Limb (tissue), 2 donors: ENCODE measurements around the gene SLC1A2.
A peak's percentile ranks its signal among the peaks of the same experiment; 100 is the strongest.

ENCODE experiments used
- DNase-seq, 2 donors: peaks; one replicate each; pipeline ENCODE4 v3.0.0-alpha.2; 2016; ENCODE audit errors: extremely low spot score in 2 of 2

The SLC1A2 gene

DNA sequence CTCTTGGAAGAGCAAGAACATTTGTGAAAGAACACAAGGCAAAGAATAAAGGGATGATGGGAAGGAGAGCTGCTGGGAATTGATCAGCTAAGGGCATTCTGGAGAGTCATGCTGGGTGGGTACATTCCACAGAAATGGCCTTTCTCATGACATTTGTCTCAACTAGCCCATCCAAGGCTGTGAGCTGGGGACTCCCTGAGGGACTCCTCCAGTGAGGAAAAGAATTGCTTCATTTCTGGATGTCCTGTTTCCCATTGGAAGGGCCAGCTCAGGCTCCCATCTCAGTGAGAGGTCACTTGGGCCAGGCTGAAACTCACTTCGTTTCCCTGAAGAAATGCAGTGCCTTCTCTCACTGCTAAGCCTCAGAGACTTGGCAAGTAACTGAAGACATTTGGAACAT, 173.6 kb downstream of the SLC1A2 start:
- DNase-seq = no peak

DNA sequence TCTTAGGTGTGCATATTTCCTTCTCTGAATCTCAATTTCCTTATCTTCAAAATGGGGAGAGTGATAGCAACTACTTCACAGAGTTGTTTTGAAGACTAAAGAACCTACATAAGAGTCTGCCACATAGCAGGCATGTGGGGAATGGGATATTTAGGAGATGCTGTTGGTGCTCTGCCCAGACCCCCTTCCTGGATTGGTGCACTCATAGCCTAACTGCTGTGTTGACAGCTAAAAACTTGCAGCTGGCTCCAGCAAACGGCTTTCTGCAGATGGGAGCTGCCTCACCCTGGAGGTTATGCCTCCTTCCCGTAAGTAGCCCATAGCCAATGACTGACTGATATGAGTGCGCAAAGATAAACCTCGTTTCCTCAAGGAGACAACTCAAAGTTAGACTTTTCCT, 174.3 kb downstream of the SLC1A2 start:
- DNase-seq = no peak

DNA sequence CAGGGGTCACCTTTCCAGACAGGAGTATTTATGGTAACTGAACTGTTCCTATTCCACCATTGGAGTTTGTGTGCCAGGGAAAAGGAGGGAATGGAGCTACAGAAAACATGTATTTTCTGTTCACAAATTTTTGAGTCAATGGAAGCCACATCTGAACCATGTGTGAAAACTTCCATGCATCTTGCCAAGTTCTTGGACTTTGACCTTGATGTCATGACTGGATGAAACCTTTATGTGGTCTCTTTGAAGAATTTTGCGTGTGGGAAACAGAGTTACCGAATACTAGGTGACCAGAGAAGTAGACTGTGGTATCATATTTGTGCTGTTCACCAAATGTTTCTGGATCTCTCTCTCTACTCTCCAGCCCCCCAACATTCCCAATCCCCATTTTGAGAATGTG, 175.6 kb downstream of the SLC1A2 start:
- no peak for DNase-seq

DNA sequence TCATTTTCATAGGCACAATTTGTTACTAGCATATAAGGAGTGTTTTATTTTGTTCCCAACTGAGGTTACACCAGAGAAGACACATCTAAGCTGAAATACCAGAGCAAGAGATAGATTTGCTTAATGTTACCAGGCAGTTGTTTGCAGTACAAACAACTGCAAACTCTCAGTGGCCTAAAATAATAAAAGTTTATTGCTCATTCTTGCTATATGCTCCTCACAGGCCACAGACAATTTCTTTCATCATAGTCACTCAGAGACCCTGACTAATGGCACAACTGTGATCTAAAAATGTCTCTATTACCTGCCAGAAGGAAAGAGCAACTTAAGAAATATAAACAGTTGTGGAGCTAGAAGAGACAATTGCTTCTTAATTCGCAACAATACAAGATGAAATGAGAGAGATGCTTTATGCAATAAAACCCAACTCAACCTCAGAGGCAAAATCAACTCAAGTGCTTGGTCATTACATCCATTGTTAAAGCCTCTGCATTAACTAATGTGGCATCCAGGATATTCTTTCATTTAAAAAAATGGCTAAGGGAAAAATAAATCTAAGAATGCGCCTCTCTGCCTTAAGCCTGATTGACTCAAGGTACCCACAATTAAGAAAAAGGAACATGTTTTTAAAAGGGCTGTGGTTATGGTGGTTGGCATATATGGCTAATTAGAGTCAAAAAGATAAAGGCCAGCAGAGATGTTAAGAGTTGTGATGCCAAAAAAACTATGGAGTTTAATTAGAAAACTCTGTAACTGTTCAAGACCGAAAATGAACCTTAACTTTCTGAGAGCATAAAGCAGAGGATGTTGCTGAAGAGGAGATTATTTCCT, 176.7 kb downstream of the SLC1A2 start:
- no peak for DNase-seq

DNA sequence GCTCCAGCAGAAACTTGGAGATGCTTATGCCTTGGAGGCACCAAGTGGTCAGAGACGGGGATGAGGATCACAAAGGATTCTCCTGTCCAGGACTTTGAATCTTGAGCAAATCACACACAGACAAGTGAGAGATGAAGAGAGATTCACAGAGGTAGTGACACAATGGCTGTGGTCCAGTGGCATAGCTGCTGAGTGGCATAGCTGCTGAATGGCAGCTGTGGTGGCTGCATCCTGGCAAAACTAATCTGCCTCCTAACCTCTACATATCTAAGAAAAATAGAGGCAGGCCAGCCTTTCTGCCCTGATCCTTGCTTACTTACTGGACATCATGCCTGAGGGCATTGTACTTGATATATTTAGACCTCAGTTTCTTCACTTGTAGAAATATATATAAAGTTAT, 177.8 kb downstream of the SLC1A2 start:
- no peak for DNase-seq

DNA sequence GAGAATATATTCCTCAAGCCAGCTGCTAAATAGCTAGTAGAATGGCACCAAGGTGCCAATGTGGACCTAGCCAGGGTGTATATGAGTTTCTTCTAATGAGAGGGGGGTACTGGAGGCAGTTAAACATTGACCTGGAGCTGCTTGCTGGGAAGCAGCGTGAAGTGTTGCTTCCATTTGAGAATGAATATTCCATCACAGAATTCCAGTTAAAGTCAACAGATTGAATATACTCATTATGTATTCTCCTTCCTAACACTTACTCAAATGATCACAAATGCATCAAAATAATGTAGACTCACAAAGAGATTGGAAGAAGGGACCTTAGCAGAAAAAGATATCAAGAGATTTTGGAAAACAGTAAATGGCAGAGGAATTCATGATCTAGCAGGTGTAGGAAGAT, 178.3 kb downstream of the SLC1A2 start:
- DNase-seq = no peak

DNA sequence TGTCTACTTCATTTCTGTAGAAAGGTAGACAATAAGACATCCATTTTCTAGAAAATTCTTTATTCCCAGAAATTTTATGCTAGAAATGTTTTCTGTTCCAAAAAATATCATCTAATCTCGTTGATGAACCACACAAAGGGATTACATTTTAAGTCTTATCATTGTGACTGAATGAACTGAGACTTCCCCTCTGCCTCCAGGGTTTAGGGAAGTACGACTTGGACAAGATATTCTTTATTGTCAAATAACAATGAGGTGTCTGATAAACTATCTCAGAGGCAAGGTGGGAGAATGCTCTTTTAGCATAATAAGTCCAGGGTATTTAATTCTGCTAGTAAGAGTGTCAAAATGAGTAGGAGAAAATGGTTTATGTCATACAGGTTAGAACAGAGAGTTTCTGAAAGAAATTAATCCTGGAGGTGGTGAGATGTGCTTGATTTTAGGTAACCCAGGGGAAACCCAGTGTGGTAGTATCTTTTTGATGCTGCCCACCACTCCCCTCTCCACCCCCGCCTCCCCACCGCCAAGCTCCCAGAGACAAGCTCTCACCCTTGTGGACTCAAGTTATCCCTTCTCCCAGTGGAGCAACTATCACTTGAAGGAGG, 179.8 kb downstream of the SLC1A2 start:
- DNase-seq = no peak

DNA sequence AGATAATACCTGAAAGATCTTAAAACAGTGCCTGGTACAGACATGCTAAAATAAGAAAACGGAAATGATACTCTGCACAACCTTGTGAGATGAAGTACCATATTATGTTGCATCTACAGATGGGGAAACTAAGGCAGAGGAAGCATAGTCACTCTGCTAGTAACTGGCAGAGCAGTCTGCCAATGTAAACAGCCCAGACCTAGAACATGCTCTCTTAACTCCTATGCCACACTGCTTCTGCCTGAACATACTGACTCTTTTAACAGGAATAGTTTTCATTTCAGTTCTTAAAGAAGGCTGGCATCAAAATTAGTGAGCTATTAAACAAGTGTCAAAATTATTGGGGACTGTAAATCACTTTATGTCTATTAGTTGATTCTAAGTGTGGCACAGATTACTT, 180.5 kb downstream of the SLC1A2 start:
- DNase-seq = no peak

DNA sequence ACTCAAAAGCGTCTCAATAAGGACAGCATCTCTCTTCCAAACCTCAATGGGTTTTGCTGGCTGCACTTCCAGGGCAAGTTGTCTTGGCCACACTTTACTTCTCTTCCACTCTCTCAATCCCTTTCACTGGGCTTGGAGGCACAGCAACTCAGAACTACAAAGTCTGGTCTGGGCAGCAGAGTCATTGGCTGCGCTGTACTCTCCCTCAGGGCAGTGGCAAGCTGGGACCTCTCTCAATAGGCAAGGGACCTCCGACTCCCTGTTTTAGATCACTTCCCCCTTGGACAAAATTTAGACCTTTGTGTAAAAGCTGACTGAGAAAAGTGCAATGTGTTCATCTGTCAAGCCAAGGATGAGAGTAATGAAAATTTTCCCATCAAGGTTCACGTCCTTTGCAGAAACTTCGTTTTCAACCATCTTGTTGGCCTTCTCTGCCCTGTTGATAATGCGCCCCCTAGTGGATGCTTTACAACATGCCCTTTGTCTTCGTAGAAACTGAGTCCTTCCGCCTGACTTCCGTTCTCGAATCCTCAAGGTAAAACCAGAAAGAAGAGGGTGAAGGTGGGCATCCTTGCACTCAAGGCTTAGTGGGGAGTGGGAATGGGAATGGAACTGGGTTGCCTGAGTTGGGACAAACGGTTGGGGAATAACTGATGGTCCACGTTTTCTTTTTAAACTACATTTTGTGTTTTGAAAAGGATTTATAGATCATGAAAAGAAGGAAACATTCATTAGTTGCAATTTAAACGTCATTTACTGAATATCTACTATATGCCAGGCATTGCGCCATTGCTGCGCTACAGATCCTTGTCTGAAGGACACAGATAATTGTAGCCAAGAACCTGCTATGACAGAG, 181.3 kb downstream of the SLC1A2 start:
- peak in 1 of 2 donors; percentile 38 for DNase-seq

DNA sequence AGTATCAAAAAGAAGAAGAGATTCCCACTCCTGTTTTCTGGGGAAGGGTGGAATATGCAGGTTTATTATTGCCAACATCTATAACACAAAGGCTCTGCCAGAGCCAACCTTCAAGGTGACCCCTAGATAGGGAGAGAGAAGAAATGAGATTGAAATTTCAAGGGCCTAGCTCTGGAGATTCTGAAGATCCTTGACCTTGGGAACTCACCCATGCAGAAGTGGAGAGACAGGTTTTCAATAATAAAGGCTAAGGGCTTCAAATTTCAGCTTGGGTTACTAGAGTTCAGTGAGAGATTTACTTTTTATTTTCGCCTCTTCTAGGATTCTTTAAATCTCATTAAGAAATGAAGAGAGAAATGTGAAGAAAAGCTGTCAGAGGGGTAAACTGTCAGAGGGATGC, 182.0 kb downstream of the SLC1A2 start:
- DNase-seq = no peak

DNA sequence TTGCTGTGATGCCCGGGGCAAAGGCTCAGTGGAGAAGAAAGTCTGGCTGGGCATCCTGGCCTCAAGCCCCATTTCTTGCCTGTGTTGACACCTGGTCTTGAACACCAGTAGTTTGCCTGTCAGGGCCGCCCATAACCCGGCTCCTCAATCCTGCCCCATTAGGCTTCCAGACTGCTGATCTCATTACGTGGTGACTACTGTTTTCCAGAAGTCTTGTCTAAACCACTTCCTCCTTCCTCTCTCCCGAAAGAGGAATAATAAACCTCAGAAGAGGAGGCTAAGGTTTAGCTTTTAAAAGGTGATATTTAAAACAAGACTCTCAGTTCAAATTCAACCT, 182.7 kb downstream of the SLC1A2 start:
- no peak for DNase-seq

DNA sequence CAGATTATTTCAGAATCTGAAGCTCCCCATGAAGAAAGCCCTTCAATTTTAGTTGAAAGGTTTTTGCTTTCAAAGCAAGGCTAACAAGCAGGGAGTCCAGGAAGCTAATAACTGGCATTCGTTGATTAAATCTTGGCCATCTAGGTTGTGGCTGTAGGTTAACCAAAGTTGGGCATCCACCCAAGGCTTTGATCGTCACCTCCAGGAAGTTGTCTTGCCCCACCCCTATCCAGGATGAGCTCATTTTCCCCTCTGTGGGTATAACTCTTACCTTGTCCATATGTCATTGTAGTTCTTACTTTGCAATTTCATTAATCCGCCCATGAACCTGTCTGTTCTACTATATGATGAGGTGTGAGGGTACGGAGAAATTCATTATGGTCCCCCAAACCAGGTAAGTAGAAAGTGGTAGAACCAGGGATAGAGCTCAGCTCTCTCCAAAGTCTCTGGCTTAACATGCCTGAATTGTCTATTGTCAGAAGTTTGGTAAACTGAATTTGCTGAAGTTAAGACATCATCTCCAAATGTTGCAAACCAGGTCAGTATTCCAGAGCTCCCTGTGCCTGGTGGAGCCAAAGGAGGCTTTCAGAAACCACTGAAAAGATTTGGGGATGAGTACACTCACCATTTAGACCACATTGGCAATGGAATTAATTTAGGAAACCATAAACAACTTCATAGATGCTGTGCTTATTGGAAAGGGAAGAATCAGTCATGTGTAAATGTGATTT, 183.3 kb downstream of the SLC1A2 start:
- no peak for DNase-seq

DNA sequence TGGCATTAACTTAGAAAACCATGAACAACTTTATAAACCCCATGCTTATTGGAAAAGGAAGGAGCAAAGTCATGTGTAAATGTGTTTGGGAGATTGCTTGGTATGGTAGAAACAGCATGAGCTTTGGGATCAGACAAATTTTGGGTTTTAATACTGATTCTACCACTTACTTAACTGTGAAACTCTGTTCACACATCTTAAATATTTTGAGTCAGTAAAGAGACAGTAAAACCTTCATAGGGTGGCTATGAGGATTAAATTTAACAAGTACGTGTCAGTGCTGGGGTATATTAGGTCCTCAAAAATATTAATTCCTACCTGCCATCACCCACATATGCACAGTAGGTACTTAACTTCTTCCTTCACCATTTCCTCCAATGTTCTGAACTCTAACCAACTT, 183.9 kb downstream of the SLC1A2 start:
- no peak for DNase-seq

DNA sequence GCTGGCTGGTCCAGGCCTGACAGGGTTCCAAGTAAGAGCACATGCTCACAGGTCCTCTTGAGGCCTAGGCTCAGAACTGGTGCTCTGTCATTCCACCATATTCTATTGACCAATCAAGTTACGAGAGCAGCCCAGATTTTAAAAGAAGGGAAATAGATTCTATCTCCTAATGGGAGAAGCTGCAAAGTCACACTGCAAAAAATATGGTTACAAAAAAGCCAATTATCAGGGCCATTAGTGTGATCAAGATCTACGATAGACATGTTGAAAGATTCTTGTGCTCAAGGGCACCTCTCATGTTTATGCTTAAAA, 184.2 kb downstream of the SLC1A2 start:
- DNase-seq = no peak

DNA sequence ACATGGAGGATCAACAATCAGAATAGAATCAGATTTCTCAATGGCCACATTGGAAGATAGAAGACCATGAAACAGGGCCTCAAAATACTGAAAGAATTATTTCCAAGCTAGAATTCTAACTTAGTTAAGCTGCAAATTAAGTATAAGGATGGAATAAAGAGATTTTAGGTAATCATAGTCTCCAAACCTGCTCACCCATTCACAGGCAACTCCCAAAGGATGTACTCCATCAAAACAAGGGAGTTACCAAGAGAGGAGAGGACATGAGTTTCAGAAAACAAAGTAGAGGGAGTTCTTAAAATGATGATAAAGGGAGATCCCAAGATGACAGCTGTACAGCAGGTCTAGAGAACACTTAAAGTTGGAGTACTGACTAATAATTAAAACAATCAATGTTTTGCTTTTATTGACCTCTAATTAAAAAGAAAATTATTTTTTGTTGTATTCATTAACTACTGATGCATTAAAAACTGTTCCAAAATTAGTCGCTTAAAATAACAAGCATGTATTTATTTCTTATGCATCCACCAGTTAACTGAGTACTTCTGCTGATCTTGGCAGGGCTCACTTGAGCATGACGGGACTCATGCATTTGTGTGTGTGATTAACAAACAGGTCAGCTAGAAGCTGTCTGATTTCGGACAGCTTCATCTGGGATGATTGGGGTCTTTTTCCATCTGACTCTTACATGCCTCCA, 184.8 kb downstream of the SLC1A2 start:
- no peak for DNase-seq

DNA sequence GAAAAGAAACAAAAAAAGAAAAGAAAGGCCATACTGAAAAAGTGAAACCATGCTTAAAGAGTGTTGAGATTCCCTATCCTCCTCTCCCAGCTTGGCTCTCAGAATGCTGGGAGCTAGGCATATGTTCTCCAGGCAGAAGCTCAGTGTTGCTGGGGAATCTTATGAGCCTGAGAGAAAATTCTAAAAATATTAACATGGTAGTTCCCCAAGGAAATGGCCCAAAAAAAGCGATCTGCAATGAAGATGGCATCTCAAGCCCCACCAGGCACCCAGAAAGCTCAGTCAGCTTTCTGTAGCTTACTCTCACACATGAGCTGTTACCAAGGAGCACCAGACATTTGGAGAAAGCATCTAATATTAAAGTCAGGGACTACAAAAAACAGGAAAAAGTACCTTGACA, 185.8 kb downstream of the SLC1A2 start:
- no peak for DNase-seq

DNA sequence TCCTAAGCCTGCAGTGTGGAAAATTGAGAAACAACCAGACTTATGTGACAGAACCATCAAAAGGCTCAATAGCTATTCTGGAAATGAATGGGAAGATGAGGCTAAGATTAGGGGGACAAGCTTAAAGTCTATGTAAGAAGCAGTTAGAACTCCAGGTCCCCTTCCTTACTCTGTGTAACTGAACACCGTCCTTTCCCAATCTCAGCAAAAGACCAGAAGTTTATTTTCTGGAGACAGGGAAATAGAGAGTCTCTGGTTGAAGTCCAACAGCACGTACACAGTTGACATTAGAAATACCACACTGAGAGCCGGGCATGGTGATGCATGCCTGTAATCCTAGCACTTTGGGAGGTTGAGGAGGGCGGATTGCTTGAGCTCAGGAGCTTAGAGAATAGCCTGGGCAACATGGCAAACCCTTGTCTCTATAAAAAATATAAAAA, 186.4 kb downstream of the SLC1A2 start:
- no peak for DNase-seq

DNA sequence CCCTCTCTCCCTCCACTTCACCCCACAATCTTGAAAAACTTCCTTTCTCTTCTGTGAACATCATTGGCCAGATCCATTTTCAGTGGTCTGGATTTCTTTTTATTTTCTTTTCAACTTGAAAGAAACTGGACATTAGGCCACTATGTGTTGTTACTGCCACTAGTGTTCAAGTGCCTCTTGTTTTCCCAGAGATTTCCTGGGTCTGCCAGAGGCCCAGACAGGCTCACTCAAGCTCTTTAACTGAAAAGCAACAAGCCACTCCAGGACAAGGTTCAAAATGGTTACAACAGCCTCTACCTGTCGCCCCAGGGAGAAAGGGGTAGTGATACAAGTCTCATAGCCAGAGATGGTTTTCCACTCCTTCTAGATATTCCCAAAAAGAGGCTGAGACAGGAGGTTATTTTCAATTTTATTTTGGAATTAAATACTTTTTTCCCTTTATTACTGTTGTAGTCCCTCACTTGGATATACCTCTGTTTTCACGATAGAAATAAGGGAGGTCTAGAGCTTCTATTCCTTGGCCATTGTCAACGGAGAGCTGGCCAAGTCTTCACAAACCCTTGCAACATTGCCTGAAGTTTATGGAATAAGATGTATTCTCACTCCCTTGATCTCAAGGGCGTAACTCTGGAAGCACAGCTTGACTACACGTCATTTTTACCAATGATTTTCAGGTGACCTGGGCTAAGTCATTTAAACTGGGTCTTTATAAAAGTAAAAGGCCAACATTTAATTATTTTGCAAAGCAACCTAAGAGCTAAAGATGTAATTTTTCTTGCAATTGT, 188.1 kb downstream of the SLC1A2 start:
- no peak for DNase-seq

DNA sequence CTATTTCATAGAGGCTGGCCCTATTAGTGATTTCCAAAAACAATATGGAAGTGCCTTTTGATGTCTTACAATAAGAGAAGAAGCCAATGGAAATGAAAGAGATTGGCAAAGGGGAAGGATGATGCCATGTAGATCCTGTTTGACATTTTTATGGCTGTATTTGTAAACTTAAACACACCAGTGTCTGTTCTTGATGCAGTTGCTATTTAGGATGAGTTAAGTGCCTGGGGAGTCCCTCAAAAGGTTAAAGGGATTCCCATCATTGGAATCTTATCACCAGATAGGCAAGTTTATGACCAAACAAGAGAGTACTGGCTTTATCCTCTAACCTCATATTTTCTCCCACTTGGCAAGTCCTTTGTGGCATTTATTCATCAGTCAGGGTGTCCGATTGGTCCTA, 189.0 kb downstream of the SLC1A2 start:
- no peak for DNase-seq

DNA sequence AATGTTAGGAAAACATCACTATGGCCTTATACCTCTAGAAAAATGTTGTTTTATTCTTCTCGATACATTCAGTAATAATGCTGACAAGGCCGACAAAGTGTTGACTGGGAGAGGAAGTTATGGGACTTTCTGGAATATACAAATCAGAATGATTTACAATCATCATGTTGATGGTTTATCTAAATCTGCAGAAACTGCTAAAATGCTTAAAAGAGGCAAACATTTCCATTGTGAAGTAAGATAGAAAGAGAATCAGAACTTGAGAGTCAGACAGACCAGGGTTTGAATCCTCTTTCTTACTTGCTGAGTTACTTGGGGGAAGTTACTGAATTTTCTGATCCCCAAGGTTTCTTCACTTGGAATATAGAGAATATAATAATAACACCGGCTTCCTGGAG, 191.0 kb downstream of the SLC1A2 start:
- no peak for DNase-seq
